ENCODE measurements around the gene DCAKD. TPM values are rescaled to one million over a fixed set of nuclear protein-coding genes. Genes with fewer than 3 reads are reported as not detected.

Gene DCAKD
- total and polyA plus RNA-seq, 10 of the 15 experiments (the other 5 are each of a cell fraction or from before 2014, with no cell fraction given), result 11.6 to 62.7 (median 38.3) TPM

GRCh38 chr17:45011767-45012166 is 39.7 kb downstream of the DCAKD start (continued):
- TF ChIP-seq, protein P1, sequence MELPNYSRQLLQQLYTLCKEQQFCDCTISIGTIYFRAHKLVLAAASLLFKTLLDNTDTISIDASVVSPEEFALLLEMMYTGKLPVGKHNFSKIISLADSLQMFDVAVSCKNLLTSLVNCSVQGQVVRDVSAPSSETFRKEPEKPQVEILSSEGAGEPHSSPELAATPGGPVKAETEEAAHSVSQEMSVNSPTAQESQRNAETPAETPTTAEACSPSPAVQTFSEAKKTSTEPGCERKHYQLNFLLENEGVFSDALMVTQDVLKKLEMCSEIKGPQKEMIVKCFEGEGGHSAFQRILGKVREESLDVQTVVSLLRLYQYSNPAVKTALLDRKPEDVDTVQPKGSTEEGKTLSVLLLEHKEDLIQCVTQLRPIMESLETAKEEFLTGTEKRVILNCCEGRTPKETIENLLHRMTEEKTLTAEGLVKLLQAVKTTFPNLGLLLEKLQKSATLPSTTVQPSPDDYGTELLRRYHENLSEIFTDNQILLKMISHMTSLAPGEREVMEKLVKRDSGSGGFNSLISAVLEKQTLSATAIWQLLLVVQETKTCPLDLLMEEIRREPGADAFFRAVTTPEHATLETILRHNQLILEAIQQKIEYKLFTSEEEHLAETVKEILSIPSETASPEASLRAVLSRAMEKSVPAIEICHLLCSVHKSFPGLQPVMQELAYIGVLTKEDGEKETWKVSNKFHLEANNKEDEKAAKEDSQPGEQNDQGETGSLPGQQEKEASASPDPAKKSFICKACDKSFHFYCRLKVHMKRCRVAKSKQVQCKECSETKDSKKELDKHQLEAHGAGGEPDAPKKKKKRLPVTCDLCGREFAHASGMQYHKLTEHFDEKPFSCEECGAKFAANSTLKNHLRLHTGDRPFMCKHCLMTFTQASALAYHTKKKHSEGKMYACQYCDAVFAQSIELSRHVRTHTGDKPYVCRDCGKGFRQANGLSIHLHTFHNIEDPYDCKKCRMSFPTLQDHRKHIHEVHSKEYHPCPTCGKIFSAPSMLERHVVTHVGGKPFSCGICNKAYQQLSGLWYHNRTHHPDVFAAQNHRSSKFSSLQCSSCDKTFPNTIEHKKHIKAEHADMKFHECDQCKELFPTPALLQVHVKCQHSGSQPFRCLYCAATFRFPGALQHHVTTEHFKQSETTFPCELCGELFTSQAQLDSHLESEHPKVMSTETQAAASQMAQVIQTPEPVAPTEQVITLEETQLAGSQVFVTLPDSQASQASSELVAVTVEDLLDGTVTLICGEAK (IDR thresholded peaks at IDR 0.05; ENCODE audit: borderline replicate concordance), result no peak
- TF ChIP-seq BACH1 (IDR thresholded peaks at IDR 0.05; ENCODE audit: borderline replicate concordance), result no peak
- no peak for TF ChIP-seq ATF3 (IDR thresholded peaks at IDR 0.05; ENCODE audit: borderline replicate concordance, extremely low read depth, low read depth, low read length)
- TF ChIP-seq POLR2A (IDR thresholded peaks at IDR 0.05; ENCODE audit: low read depth, low read length), result no peak
- no peak for TF ChIP-seq NR2C1 (IDR thresholded peaks at IDR 0.05)

DNA sequence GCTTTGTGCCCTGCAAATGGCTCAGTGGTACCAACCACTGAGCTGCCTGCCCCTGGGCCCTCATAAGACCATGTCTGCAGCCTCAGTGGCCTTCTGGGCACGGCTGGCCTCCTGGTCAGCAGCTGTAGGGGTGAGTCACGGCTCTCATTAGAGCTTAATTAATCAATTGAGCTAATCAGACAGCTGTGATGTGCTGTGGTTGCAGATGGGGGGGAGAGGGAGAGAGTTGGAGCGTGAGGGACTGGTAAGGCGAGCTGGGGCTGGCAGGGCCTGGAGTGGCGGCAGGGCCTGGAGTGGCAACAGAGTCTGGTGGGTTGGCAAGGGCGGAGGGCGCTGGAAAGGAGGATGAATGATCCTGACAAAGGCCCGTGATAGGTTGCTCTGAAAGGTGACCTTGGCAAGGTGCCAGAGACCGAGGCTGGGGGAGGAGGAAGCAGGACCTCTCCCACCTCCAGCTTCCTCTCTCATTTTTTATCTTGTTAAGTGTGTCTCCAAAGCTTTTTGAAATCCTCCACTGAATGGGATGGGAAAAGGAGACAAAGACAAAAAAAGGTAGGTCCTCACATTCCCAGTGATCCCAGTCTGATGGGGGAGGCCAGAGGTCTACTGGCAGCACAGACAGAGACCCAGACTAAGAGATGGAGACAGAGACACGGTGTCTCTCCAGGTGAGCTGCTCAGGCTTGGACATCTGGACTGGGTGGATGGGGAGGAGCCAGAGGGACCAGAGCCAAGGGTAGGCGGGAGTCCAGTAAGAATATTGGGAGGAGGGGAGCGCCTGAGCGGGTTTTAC is 41.6 kb downstream of the DCAKD start:
- no peak for DNase-seq (ENCODE audit: low read depth, low spot score)
- intact Hi-C loops (cut with micrococcal nuclease; ENCODE audit: unreplicated experiment) (no loop called here), in situ Hi-C loops (cut with MboI) (no loop called here)
- Histone ChIP-seq H3K27me3 (replicated peaks in 1 of 2; ENCODE audit: control insufficient read depth in 2 of 2, insufficient read depth in 2 of 2, low read length in 1 of 2) (no peaks in the 10 kb centered on the region; a peak in 1 of 4 replicates), H3K9ac (ENCODE audit: control insufficient read depth, insufficient read depth, low read length) (no peak overlapping the region), H3K4me3 (no peak overlapping the region), H3K36me3 (ENCODE audit: control insufficient read depth in 2 of 2, insufficient read depth in 2 of 2, low read length in 1 of 2) (no peaks in the 10 kb centered on the region), H3K9me3 (replicated peaks; ENCODE audit: control insufficient read depth, insufficient read depth, low read length) (no peaks in the 10 kb centered on the region), H3K79me2 (ENCODE audit: control insufficient read depth, insufficient read depth, low read length) (no peaks in the 10 kb centered on the region), H3K4me2 (ENCODE audit: control insufficient read depth, insufficient read depth) (no peak overlapping the region), H4K20me1 (ENCODE audit: control insufficient read depth, insufficient read depth) (no peaks in the 10 kb centered on the region), H2AFZ (ENCODE audit: control insufficient read depth, low read depth, low read length) (no peak overlapping the region), H3K27ac (ENCODE audit: control insufficient read depth, insufficient read depth) (no peak overlapping the region), H3K4me1 (ENCODE audit: control insufficient read depth, insufficient read depth, low read length) (no peaks in the 10 kb centered on the region)
- 50% methylated on average over 13 of the region's 13 CpGs for WGBS (ENCODE audit: insufficient coverage, insufficient replicate concordance, low lambda C conversion rate, missing lambda C conversion rate)
- ChIA-PET RAD21 (ENCODE audit: unreplicated experiment) (no interaction called here), SMC1A (ENCODE audit: uncharacterized antibody, unreplicated experiment) (no interaction called here), CTCF (interaction anchor here (1.1 to 4.1 kb wide), 3 partner anchors 9 to 90 kb away, joined by 3 to 14 read pairs (median 13); no protein-coding TSS in a partner anchor), POLR2A (interaction anchor here (1.2 kb wide), 1 partner anchor 9 kb away, joined by 6 read pairs; no protein-coding TSS in a partner anchor)
- no TSS peak for BruUV-seq (replicated peaks)
- no peak for FAIRE-seq
- no peak for ATAC-seq
- no peak for TF ChIP-seq HDGF (IDR thresholded peaks at IDR 0.05)
- TF ChIP-seq RELA (IDR thresholded peaks at IDR 0.05; ENCODE audit: borderline replicate concordance, partially characterized antibody), result no peak
- TF ChIP-seq BCLAF1 (IDR thresholded peaks at IDR 0.05), result no peak
- TF ChIP-seq PKNOX1 (IDR thresholded peaks at IDR 0.05), result no peak
